ENCODE measurements around the gene RUFY2.
A peak's percentile ranks its signal among the peaks of the same experiment; 100 is the strongest.

DNA sequence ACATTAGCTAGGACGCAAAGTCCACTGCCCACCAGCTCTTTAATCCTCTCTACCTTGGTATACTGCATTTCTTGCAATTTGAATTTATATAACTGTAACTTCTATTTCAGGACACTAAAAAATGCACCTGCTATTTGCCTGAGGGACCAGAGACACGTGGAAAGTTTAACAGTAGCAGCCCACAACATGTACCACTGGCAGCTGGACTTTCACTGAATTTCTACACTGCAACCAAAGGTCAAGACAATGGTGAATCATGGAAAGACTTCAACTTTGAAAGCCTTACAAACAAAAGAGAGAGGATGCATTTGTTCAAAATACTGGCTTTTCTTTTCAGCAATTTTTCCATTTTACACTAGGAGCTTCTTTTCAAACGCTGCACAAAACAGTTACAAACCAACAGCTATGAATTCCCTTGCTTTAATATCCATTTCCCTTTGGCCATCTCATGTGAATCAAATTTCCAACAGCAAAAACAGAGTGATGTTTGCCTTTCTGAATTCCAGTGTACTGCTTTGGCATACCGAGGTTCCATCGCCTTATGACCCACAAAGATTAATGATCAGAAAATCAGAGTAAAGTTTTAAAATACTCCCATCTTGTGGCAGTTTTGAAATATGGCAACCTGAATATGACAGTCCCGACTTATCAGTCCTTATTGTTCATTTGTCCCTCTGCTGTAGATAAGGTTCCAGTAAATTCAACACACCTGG is 105.1 kb downstream of the RUFY2 start:
- TF ChIP-seq, protein P1, sequence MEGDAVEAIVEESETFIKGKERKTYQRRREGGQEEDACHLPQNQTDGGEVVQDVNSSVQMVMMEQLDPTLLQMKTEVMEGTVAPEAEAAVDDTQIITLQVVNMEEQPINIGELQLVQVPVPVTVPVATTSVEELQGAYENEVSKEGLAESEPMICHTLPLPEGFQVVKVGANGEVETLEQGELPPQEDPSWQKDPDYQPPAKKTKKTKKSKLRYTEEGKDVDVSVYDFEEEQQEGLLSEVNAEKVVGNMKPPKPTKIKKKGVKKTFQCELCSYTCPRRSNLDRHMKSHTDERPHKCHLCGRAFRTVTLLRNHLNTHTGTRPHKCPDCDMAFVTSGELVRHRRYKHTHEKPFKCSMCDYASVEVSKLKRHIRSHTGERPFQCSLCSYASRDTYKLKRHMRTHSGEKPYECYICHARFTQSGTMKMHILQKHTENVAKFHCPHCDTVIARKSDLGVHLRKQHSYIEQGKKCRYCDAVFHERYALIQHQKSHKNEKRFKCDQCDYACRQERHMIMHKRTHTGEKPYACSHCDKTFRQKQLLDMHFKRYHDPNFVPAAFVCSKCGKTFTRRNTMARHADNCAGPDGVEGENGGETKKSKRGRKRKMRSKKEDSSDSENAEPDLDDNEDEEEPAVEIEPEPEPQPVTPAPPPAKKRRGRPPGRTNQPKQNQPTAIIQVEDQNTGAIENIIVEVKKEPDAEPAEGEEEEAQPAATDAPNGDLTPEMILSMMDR (IDR thresholded peaks at IDR 0.05; ENCODE audit: low read length) = peak; percentile 85
- no peak for TF ChIP-seq EZH2 (IDR thresholded peaks at IDR 0.05; ENCODE audit: borderline replicate concordance, low read length)

Measured in OCI-LY1 (cell line).